Measurements from ENCODE around the gene C16orf46.

Gene C16orf46

GRCh38 chr16:81053761-81054160 lies 23.3 kb downstream of the C16orf46 start:
- no peak overlapping the region for H3K4me2 ChIP-seq (ENCODE audit: low read length)
- H3K9me3 ChIP-seq (ENCODE audit: control insufficient read depth, insufficient read depth, low read length) = peaks cover 7% of the 10 kb centered on the region; the same call in 1 of the 2 replicates
- no peaks in the 10 kb centered on the region for H3F3A ChIP-seq (ENCODE audit: control insufficient read depth, insufficient read depth)
- TF ChIP-seq EZH2phosphoT487 (IDR thresholded peaks at IDR 0.05; ENCODE audit: borderline replicate concordance, low read length) (no peak), CTCF (IDR thresholded peaks at IDR 0.05; ENCODE audit: low read depth, low read length, poor library complexity, severe bottlenecking) (no peak)
- H3K27ac ChIP-seq (ENCODE audit: low read depth, low read length) = no peak overlapping the region
- no peaks in the 10 kb centered on the region for H4K20me1 ChIP-seq (ENCODE audit: control insufficient read depth, insufficient read depth, low read depth, low read length)
- H3K79me2 ChIP-seq (ENCODE audit: control insufficient read depth, low read length) = no peaks in the 10 kb centered on the region
- no peak overlapping the region for H3K4me3 ChIP-seq (ENCODE audit: low read length)
- H3K4me1 ChIP-seq (ENCODE audit: control insufficient read depth, low read length) = peaks cover 2% of the 10 kb centered on the region; the same call in 1 of the 2 replicates
- no peaks in the 10 kb centered on the region for H3K9me2 ChIP-seq (replicated peaks; ENCODE audit: control insufficient read depth, low read length)
- H3K36me3 ChIP-seq (ENCODE audit: control insufficient read depth, low read length) = no peaks in the 10 kb centered on the region
- no peaks in the 10 kb centered on the region for H3K27me3 ChIP-seq (ENCODE audit: control insufficient read depth, low read length)

GRCh38 chr16:81042821-81043220 lies 34.2 kb downstream of the C16orf46 start:
- H3K27ac ChIP-seq (ENCODE audit: low read depth, low read length) = no peak overlapping the region
- peaks cover 39% of the 10 kb centered on the region for H3K36me3 ChIP-seq (ENCODE audit: control insufficient read depth, low read length)
- no peaks in the 10 kb centered on the region for H3K27me3 ChIP-seq (ENCODE audit: control insufficient read depth, low read length)
- peaks cover 21% of the 10 kb centered on the region for H3K79me2 ChIP-seq (ENCODE audit: control insufficient read depth, low read length)
- TF ChIP-seq EZH2phosphoT487 (IDR thresholded peaks at IDR 0.05; ENCODE audit: borderline replicate concordance, low read length) = no peak
- no peak for TF ChIP-seq CTCF (IDR thresholded peaks at IDR 0.05; ENCODE audit: low read depth, low read length, poor library complexity, severe bottlenecking)
- H4K20me1 ChIP-seq (ENCODE audit: control insufficient read depth, insufficient read depth, low read depth, low read length) = no peaks in the 10 kb centered on the region
- no peak overlapping the region for H3K4me2 ChIP-seq (ENCODE audit: low read length)
- no peaks in the 10 kb centered on the region for H3K4me1 ChIP-seq (ENCODE audit: control insufficient read depth, low read length)
- no peak overlapping the region for H3K4me3 ChIP-seq (ENCODE audit: low read length)
- no peaks in the 10 kb centered on the region for H3F3A ChIP-seq (ENCODE audit: control insufficient read depth, insufficient read depth)
- no peaks in the 10 kb centered on the region for H3K9me2 ChIP-seq (replicated peaks; ENCODE audit: control insufficient read depth, low read length)
- H3K9me3 ChIP-seq (ENCODE audit: control insufficient read depth, insufficient read depth, low read length) = no peaks in the 10 kb centered on the region

GRCh38 chr16:81041696-81042095 lies 35.3 kb downstream of the C16orf46 start:
- H3K79me2 ChIP-seq (ENCODE audit: control insufficient read depth, low read length) = peaks cover 33% of the 10 kb centered on the region
- H3K36me3 ChIP-seq (ENCODE audit: control insufficient read depth, low read length) = peaks cover 41% of the 10 kb centered on the region
- no peaks in the 10 kb centered on the region for H3K9me2 ChIP-seq (replicated peaks; ENCODE audit: control insufficient read depth, low read length)
- no peaks in the 10 kb centered on the region for H3K9me3 ChIP-seq (ENCODE audit: control insufficient read depth, insufficient read depth, low read length)
- H3K4me2 ChIP-seq (ENCODE audit: low read length) = no peak overlapping the region
- TF ChIP-seq EZH2phosphoT487 (IDR thresholded peaks at IDR 0.05; ENCODE audit: borderline replicate concordance, low read length) = no peak
- TF ChIP-seq CTCF (IDR thresholded peaks at IDR 0.05; ENCODE audit: low read depth, low read length, poor library complexity, severe bottlenecking) = no peak
- H4K20me1 ChIP-seq (ENCODE audit: control insufficient read depth, insufficient read depth, low read depth, low read length) = 0 out of 2 replicates have a peak, but pooled peaks cover 3% of the 10 kb centered on the region
- H3F3A ChIP-seq (ENCODE audit: control insufficient read depth, insufficient read depth) = no peaks in the 10 kb centered on the region
- H3K4me1 ChIP-seq (ENCODE audit: control insufficient read depth, low read length) = peaks cover 7% of the 10 kb centered on the region
- H3K27me3 ChIP-seq (ENCODE audit: control insufficient read depth, low read length) = no peaks in the 10 kb centered on the region
- H3K4me3 ChIP-seq (ENCODE audit: low read length) = no peak overlapping the region
- no peak overlapping the region for H3K27ac ChIP-seq (ENCODE audit: low read depth, low read length)

Measured in DOHH2 (cell line).